Ishikawa (cell line): ENCODE measurements around the gene LRRC28.
A peak's percentile ranks its signal among the peaks of the same experiment; 100 is the strongest.

Source experiments
- CEBPB ChIP-seq: IDR thresholded peaks from 2 replicates; pipeline ENCODE4 v1.6.1; 2012
- EGR1 ChIP-seq: IDR thresholded peaks from 2 replicates; pipeline ENCODE4 v1.6.1; 2012
- EP300 ChIP-seq: IDR thresholded peaks from 2 replicates; pipeline ENCODE4 v1.6.1; 2012; ENCODE audit warnings: borderline replicate concordance
- MAX ChIP-seq: IDR thresholded peaks from 2 replicates; pipeline ENCODE4 v1.6.1; 2012
- RAD21 ChIP-seq: IDR thresholded peaks from 2 replicates; pipeline ENCODE4 v1.6.1; 2012; ENCODE audit warnings: low read depth
- TAF1 ChIP-seq: IDR thresholded peaks from 2 replicates; pipeline ENCODE4 v1.6.1; 2012; ENCODE audit warnings: low read depth, mild to moderate bottlenecking
- TEAD4 ChIP-seq: IDR thresholded peaks from 2 replicates; pipeline ENCODE4 v1.6.1; 2012
- YY1 ChIP-seq: IDR thresholded peaks from 2 replicates; pipeline ENCODE4 v1.6.1; 2012; ENCODE audit warnings: low read depth
- TF ChIP-seq, protein P1 (sequence below): IDR thresholded peaks from 2 replicates; pipeline ENCODE4 v1.6.1; 2012

DNA sequence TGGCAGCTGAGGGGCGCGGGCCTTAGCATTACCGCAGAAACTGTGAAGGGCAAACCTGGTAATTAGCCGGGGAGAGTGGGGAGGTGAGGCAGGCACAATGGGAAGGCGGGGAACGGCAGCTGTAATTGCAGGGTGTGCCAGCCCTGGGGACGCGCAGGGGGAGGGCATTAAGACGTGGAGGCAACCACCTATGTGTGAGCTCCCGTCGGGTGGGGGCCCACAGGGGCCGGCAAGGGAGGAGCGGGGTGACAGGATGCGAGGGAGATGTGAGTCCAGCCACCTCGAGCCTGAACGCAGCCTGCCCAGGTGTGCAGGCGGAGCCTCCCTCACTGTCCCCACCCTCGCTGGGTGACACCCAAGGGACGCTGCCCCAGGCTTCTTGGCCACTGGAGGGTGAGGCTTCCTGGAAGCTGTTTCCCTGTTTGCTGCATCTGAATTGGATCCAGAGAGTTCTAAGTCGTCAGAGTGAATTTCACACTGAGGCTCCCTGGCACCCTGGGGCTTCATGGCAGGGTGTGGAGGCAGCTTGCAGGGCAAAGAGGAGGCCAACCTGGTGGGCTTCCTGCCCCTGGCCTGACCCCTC, 183.9 kb downstream of the LRRC28 start:
- peak; percentile 13; the same call in 1 of the 2 replicates for TF ChIP-seq RAD21
- TF ChIP-seq EP300, result peak; percentile 87
- peak; percentile 35 for TF ChIP-seq YY1
- no peak for TF ChIP-seq TAF1
- no peak for TF ChIP-seq CEBPB
- TF ChIP-seq MAX, result peak; percentile 66; the same call in 1 of the 2 replicates
- peak; percentile 46; the same call in 1 of the 2 replicates for TF ChIP-seq TEAD4
- no peak for TF ChIP-seq EGR1
- TF ChIP-seq, protein P1, sequence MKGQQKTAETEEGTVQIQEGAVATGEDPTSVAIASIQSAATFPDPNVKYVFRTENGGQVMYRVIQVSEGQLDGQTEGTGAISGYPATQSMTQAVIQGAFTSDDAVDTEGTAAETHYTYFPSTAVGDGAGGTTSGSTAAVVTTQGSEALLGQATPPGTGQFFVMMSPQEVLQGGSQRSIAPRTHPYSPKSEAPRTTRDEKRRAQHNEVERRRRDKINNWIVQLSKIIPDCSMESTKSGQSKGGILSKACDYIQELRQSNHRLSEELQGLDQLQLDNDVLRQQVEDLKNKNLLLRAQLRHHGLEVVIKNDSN, result peak; percentile 27; the same call in 1 of the 2 replicates
